ENCODE results near the gene NTMT2.

The NTMT2 gene

GRCh38 chr1:170205301-170205700, 59.5 kb downstream of the NTMT2 start:
- DNase-seq (ENCODE audit: low read depth in 3 of 3) = no peak

DNA sequence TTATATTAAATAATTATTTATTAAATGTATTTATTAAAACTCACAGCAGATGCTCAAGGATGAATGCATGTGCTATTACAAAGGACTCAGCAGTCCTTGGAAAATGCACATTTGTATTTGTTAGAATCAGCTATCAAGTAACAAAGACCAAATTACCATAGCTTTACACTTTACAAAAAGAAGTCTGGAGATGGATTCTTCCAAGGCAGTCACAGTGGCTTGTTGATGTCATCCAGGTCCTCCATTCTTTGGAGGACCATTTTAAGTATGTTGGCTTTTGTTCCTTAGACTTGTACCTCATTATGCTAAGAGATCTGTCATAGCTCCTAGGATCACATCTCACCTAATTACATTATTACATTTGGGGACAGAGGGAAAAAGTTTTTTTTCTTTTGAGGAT, 63.4 kb downstream of the NTMT2 start:
- no peak for DNase-seq (ENCODE audit: low read depth in 3 of 3)

- no peak for DNase-seq (ENCODE audit: low read depth in 3 of 3)
Observed at GRCh38 chr1:170210142-170210541, 64.4 kb downstream of the NTMT2 start.

GRCh38 chr1:170213596-170213995, 67.8 kb downstream of the NTMT2 start:
- DNase-seq (ENCODE audit: low read depth in 3 of 3) = no peak

DNA sequence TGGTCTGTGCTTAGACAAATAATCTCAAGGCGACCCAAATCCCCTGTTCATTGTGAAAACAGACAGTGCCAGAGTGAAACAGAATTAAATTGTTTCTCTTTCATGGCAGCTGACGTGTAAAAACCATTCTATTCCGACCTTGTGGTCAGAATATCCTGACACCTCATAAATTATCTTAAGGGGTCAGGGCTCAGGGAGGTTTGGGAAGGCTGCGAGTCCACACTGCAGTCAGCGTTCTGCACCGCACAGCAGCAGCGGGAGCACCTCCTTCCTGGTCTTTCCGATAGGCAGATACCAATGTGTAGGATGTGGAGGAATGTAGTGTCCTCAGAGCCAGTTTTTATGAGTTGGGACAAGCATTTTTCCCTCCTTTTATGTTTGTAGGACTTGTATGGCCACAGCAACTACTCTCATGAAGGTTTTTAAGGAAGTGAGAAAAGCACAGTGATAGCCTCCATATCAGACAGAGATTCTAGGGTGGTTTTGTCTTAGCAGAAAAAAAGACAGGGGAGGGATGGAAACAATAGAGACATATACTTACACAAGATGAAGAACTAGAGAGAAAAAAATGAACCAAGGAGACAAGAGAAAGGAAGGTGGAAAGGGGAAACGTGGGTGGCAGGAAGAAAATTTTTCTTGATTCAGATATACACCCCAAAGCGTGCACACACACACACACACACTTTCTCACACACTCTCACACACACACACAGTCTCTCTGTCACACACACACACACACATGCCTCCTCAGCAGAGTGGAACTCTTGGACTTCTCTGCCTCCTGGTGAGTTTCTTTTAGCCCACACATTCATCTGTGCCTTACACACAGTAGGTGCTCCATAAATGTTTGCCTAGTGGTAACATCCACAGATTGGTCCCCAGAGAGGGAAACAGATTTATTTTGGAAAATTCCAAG, 68.6 kb downstream of the NTMT2 start:
- DNase-seq (ENCODE audit: low read depth in 3 of 3) = no peak

- no peak for DNase-seq (ENCODE audit: low read depth in 3 of 3)
Observed at GRCh38 chr1:170215072-170215885, 69.5 kb downstream of the NTMT2 start.

DNA sequence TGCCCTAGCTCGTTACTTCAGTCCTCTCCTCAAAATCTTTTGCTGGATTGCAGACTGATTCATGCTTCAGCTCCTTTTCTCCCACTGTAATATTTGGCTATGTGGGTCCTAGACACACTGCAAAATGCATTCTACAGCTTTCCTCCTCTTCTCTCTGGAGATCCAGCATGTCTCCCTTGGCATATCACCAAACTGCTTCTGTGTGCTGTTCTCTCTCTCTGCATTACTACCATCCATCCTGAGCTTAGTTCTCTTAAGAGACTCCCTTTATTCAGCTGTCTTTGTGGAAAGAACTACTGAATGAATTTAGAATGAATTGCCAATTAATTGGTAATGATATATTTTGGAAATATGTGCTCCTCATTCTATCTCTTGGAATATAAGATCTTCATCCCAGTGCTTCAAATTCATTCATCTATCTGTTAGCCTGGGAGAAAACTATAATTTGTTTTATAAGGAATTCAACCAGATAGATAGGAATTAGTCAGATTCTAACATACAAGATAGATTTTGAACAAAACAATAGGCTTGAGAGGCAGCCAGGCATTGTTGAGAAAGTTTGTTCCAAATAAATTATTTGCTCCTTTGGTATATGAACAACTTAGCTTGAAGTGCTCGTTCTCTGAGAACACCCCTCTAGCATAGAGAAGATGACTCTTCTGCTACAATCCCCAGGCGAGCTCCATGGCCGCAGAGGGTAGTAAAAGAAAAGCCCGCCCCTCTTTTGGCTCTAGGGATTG, 71.9 kb downstream of the NTMT2 start:
- no peak for DNase-seq (ENCODE audit: low read depth in 3 of 3)

GRCh38 chr1:170218257-170218650, 72.5 kb downstream of the NTMT2 start:
- DNase-seq (ENCODE audit: low read depth in 3 of 3) = no peak
